DMS79 (cell line): Measurements from ENCODE around the gene ETS1.

Experiments used
- DNase-seq: peaks from one replicate; lab custom pipeline; 2025; lab: John Stamatoyannopoulos, UW

The ETS1 gene

GRCh38 chr11:128587415-128587814 is at the start of gene ETS1:
Gene ETS1, minus strand, starts transcription at chr11:128587558. Its CDS starts 14,428 bp downstream, at chr11:128573130.
- no peak for DNase-seq

GRCh38 chr11:128634395-128634794 is 47.0 kb upstream of the ETS1 start:
- DNase-seq = no peak

DNA sequence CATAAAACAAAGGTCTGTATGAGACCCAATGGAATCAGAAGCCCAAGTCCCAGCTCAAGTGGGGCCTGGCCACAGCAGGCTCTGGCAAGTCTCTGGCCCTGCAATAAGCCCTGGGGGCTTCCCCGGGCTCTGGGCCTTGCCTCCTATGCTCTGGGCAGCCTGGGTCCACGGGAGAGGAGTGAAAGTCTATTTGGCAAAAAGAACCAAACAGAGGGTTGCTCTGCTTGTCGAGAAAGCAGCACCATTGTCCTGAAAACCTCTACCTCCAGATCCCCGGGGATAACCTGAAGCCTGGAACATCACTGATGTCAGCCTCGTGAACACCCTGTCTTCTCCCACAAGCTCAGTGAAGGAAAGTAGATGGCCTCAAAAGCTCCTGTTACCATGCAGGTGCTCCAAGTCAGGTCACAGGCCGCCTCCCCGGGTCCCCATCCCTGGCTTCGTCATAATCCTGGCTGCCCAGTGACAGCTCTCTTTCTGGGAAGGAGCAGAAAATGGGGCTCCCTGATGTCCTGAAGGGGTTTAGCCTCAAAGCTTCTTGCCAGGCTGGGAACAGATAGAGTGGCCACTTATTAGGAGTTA is 46.1 kb upstream of the ETS1 start:
- DNase-seq = no peak

GRCh38 chr11:128632141-128632791 is 44.9 kb upstream of the ETS1 start:
- DNase-seq = no peak

GRCh38 chr11:128630367-128631230 is 43.2 kb upstream of the ETS1 start:
- peak; percentile 45 for DNase-seq

- no peak for DNase-seq
Observed at GRCh38 chr11:128629516-128630106, 42.3 kb upstream of the ETS1 start.

DNA sequence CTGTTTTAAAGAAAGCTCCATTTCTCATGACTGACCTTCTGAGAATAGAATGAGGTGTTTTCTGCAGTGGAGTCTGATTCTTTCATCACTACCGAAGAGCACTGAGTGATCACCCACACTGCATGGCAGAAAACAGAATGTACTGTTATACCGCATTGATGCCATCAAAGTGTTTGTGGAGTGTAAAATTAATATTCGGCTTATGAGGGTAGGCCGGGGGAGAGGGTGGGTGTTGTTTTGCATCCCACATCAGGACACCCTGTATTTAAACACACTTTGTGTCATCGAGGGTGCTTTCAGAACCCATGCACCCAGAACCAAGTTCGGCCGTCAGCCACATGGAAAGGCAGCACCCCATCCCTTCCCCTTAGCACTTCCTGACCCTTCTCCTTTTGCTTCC is 41.3 kb upstream of the ETS1 start:
- no peak for DNase-seq

GRCh38 chr11:128628325-128628673 is 40.9 kb upstream of the ETS1 start:
- no peak for DNase-seq

GRCh38 chr11:128627666-128628324 is 40.4 kb upstream of the ETS1 start:
- no peak for DNase-seq

GRCh38 chr11:128626913-128627665 is 39.7 kb upstream of the ETS1 start:
- no peak for DNase-seq

GRCh38 chr11:128625746-128626145 is 38.4 kb upstream of the ETS1 start:
- DNase-seq = no peak

GRCh38 chr11:128625326-128625725 is 38.0 kb upstream of the ETS1 start:
- DNase-seq = no peak

GRCh38 chr11:128624269-128625175 is 37.2 kb upstream of the ETS1 start:
- no peak for DNase-seq

DNA sequence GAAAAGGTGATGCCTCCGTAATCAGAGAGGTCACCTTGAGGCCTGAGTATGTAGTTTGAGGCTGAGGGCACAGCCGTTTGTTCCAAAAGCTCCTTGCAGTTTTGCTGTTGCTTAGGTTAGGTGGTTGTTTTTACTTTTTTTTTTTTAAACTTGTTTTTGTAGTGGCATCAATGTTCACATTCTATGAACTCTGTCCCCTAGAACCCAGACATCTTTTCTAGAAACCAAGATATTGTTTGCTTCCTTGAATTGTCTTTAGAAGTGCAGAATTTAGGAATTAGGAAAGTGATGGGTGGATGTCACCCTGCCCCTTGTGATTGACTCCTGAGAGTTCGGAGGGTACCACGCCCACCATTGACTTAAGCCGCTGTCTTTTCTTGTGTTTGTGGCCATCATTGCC is 35.7 kb upstream of the ETS1 start:
- DNase-seq = no peak

- DNase-seq = no peak
Observed at GRCh38 chr11:128621601-128622501, 34.5 kb upstream of the ETS1 start.

DNA sequence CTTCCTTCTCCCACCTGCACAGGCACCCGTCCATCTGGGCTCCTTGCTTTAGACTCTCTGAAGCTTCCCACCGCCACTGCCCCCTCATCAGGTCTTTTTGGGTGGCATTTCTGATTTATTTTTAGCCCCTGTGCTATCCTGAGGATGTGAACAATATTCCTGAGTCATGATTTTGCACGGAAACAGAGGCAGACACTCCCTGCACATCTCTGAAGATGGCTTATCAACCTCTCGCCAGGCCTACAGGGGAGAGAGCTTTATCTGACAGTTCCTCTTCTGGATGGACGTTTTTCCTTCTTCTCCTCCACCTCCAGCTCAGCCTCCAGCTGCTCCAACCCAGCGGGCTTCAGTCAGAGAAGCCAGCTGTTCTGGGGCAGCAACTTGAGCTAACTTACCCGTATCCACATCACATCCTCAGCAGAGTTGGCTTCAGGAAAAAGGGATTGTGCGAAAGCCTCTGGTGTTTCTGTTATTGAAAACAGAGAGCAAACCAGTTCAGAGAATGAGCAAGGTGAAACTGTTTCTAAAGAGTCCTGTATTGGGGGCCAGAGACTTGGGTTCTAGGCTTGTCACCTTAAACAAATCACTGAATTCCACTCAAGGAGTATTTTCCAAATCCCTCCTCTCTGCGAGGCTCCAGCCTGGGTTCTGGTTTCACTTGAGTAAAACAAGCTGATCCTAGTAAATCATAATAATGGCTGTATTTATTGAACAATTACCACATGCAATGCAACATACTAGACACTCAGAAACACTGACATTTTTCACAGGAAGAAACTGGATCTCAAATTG is 33.1 kb upstream of the ETS1 start:
- DNase-seq = no peak

DNA sequence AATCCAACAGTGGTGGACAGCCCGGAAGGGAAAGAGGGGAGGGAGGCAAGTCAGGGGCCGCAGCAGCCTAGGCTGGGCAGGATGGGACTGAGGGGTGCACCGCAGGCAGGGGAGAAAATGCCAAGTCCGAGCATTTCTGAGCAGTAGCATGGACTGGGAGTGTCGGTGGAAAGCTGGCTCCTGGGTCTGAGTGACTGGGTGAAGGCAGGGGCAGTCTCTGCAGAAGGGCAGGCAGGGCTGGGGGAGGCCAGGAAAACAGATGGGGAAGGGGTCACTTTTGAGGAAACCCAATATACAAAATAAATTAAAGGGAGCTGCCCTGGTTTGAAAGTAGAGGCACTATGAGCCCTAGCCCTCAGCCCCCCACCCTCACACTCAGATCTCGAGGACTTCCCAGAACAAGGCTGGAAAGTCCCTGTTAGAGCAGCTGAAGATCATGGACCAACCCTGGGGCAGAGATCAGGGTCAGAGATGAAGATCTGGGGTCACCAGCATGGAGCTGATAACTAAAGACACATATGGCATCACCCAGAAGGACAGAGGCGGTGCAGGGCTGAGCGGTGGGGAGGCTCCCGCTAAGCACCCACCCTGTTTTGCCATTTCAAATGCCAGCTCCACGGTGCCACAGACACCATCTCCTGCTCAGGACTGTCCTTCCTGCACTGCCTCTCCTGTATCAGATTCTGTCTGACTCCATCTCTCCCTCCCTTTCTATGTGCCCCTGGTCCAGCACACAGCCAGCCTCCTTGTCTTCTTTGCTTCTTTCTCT is 32.4 kb upstream of the ETS1 start:
- DNase-seq = no peak

DNA sequence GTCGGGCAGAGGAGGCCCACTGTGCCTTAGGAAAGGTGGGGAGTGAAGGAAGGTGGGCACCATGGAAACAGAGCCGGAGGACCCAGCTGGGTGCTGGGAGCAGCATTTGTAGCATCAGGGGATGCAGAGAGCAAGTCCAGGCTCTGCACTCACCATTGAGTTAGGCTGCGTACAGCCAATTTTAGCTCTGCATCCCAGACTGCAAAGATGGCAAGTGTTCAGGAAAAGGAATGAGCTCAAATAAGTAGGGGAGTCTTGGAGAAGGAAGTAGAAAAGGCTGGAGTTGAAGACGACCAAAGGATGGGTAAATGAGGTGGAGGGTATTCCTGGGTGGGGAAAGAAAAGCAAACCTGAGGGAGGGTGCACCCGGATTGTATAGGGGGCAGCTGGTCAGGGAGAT is 31.6 kb upstream of the ETS1 start:
- DNase-seq = no peak
